MG63 (cell line): ENCODE data around the gene FAM98B. TPM values are rescaled to one million over a fixed set of nuclear protein-coding genes. Genes with fewer than 3 reads are reported as not detected.

ENCODE experiments used
- DNase-seq: peaks from one replicate; pipeline ENCODE4 v3.0.0-alpha.2; 2020
- H3K27me3 ChIP-seq: fragments of 250-450 bp; sonication (Bioruptor Pico); 2 replicates; pipeline ENCODE4 v1.5.1; 2020; ENCODE audit warnings: mild to moderate bottlenecking, moderate library complexity
- H3K36me3 ChIP-seq: fragments of 250-450 bp; sonication (Bioruptor Pico); 2 replicates; pipeline ENCODE4 v1.5.1; 2020; ENCODE audit warnings: mild to moderate bottlenecking, moderate library complexity
- H3K4me3 ChIP-seq: fragments of 250-450 bp; sonication (Bioruptor Pico); 2 replicates; pipeline ENCODE4 v1.5.1; 2020; ENCODE audit warnings: mild to moderate bottlenecking, moderate library complexity
- H3K9me3 ChIP-seq: fragments of 250-450 bp; sonication (Bioruptor Pico); 2 replicates; pipeline ENCODE4 v1.5.1; 2020; ENCODE audit warnings: mild to moderate bottlenecking, moderate library complexity
- total RNA-seq: library from RNA; depleted of rRNA; stranded (reverse); fragments of >200 nt; shearing (Covaris generic); gene quantifications from 2 replicates; pipeline ENCODE4 v1.2.3, GENCODE V29; 2014; ENCODE audit warnings: low replicate concordance

Gene FAM98B
- total RNA-seq, 1 experiment from 2014 or later = 2.2 TPM

DNA sequence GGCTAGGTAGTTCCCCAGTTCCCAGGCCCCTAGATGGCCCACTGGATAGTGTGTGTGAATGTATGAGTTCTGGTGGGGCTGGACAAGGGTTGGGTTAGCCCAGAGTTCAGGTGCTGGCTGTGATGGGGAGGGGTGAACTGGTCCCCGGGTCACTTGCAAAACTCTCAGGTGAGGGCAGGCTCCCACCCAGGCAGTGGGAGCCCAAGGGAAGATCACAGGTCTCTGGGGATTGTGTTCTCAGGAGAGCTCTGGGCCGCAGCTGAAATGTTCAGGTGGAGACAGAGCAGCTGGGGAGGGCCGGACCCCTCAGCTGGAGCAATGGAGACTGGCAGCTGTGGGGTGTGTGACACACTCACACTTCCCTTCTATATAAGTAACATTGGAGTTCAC is 12.8 kb upstream of the FAM98B start:
- peaks cover 7% of the 10 kb centered on the region; the same call in 1 of the 2 replicates for H3K27me3 ChIP-seq
- no peak overlapping the region for H3K4me3 ChIP-seq
- H3K36me3 ChIP-seq = no peaks in the 10 kb centered on the region
- H3K9me3 ChIP-seq = no peaks in the 10 kb centered on the region
- no peak for DNase-seq

DNA sequence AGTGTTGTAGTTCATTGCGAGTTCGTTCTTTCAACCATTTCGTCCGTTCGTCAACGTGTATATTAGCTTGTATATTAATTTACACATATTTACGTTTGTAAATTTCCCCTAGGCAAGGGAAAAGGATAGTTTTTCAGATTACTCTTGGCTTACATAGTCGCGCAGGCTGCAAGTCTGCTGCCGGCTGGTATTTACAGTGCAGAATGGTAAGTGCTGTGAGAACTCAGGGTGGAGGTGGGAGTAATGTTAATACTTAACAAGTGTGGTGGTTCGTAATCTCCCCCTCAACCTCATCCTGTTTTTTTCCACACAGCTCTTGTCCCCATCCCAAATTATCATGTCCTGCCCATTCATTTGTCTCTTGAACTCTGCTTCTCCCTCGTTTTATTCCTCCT is 766 bp downstream of the FAM98B start:
- Histone ChIP-seq H3K36me3 (peaks cover 2% of the 10 kb centered on the region; the same call in 1 of the 2 replicates), H3K27me3 (peaks cover 6% of the 10 kb centered on the region)
- DNase-seq = no peak

DNA sequence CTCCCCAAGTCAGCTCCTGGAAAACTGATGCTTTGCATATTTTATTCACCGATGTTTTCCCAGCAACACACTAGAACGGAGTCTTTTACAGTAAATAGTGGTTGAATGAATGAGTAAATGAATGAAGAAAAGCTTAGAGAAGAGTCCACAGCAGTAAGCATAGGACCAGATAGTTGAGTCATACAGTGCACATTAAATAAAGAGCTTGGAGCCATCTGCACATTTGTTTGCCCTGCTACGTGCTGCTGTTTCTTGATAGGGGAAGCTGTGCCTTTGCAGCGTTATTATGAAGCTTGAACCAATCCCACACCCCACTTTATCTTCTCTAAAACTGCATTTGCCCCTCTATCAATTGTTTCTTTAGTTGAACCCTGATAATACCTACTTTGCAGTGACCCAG is 1.2 kb downstream of the FAM98B start:
- H3K9me3 ChIP-seq = no peaks in the 10 kb centered on the region
- H3K36me3 ChIP-seq = peaks cover 2% of the 10 kb centered on the region; the same call in 1 of the 2 replicates
- peak overlapping the region; percentile 92 for H3K4me3 ChIP-seq
- no peak for DNase-seq
- H3K27me3 ChIP-seq = peaks cover 6% of the 10 kb centered on the region

More for the DNA sequence above, 766 bp downstream of the FAM98B start:
- Histone ChIP-seq H3K9me3 (no peaks in the 10 kb centered on the region), H3K4me3 (peak overlapping the region; percentile 92)

DNA sequence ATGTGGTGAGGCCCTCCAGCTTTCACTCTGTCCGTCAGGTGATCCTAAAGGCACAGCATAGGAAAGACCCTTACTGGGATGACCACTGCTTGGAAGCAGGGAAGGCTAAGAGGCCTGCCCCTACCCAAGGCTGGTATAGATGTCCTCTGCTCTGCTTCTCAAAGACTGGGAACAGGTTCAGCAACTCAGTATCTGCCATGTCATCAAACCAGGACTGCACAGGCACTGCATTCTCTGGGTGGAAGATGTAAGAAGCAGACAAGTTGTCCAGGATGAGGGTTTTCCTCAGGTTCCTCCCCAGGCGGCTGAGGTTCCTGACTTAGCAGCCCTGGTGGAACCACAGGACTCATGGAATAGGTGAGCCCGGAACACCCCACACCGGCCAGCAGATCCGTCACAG is 4.7 kb downstream of the FAM98B start:
- Histone ChIP-seq H3K4me3 (no peak overlapping the region), H3K9me3 (no peaks in the 10 kb centered on the region), H3K36me3 (peaks cover 2% of the 10 kb centered on the region; the same call in 1 of the 2 replicates), H3K27me3 (no peaks in the 10 kb centered on the region)
- DNase-seq = no peak

DNA sequence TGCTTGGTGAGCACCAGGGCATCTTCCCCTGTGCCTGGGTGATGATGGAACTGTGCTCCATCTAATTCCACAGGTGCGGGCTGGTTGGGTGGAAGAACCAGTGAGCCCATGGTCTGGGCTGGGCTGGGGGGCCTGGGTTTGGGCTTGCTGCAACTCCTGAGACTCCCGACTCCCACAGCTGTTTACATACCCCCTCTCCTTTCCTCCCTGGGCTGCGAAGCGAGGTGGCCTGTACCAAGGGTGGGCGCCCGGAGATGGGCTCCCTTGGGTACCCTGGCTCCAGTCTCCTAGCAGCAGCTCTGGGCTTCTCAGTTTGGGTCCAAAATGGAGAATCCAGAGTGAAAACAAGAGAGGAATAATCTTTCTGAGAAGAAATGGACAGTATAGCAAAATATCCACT is 5.6 kb downstream of the FAM98B start:
- Histone ChIP-seq H3K4me3 (no peak overlapping the region), H3K9me3 (no peaks in the 10 kb centered on the region), H3K36me3 (peaks cover 2% of the 10 kb centered on the region; the same call in 1 of the 2 replicates), H3K27me3 (no peaks in the 10 kb centered on the region)
- no peak for DNase-seq

DNA sequence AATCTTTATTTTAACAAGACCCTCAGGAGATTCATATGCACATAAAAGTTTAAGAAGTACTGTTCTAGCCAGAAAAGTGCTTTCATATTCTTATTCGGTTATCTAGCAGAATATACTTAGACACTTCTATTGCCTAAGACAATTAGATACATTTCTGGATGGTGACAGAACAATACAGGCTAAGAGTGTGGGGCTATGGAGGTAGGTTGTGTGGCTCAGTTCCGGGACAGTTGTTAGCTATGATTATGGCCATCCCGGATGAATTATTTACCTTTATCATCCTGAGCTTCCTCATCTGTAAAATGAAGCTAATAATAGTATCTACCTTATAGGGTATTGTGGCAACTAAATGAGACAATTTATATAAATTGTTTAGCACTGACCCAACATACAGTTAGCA is 6.6 kb downstream of the FAM98B start:
- Histone ChIP-seq H3K36me3 (peaks cover 2% of the 10 kb centered on the region; the same call in 1 of the 2 replicates), H3K4me3 (no peak overlapping the region), H3K27me3 (no peaks in the 10 kb centered on the region), H3K9me3 (no peaks in the 10 kb centered on the region)
- no peak for DNase-seq

DNA sequence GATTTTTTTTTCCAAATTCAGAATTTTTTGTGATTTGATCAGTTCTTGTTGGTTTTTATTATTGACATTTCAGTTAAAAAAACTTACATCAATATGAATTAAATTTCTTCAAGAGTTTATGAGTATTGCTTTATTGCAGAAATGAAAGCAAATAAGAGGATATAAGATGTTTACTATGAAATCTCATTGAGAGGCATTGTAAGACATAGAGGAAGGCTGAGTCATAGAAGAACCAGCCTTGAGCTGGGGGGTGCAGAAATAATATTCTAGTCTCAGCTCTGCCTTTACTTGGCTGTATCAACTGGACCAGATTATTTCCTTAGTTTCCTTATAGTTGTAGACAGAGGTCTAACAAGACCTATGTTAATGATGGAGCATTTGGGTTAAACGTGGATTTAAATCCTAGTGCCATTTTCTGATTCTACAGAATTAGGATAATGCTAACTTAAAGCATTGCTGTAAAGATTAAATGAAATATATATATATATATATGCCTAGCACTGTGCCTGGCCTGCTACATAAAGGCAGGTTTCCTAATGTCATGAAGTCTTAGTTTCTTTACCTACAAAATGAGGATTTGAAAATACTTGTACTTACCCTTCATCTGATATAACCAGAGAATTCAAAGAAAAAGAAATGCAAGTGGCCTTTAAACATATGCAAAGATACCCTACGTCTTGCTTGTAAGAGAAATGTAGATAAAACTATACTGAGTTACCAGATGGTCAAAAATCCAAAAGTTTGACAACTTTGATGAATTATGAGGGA is 7.3 kb downstream of the FAM98B start:
- Histone ChIP-seq H3K36me3 (peaks cover 2% of the 10 kb centered on the region; the same call in 1 of the 2 replicates), H3K27me3 (no peaks in the 10 kb centered on the region), H3K4me3 (no peak overlapping the region), H3K9me3 (no peaks in the 10 kb centered on the region)
- DNase-seq = no peak

DNA sequence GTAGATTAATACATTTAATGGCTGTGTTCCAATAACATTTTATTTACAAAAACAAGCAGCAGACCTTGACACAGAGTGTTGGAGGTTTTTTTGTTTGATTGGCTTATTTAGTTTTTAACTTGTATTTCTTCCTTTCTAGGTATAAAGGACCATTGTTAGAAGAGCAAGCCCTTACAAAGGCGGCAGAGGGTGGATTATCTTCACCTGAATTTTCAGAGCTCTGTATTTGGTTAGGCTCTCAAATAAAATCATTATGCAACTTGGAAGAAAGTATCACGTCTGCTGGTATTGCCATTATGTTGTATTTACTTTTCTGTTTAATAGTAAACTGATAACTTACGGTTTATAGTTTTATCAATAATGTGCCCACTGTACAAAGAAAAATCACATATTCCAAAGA is 10.0 kb downstream of the FAM98B start:
- Histone ChIP-seq H3K4me3 (no peak overlapping the region), H3K27me3 (no peaks in the 10 kb centered on the region), H3K36me3 (peaks cover 8% of the 10 kb centered on the region; the same call in 1 of the 2 replicates), H3K9me3 (no peaks in the 10 kb centered on the region)
- no peak for DNase-seq

DNA sequence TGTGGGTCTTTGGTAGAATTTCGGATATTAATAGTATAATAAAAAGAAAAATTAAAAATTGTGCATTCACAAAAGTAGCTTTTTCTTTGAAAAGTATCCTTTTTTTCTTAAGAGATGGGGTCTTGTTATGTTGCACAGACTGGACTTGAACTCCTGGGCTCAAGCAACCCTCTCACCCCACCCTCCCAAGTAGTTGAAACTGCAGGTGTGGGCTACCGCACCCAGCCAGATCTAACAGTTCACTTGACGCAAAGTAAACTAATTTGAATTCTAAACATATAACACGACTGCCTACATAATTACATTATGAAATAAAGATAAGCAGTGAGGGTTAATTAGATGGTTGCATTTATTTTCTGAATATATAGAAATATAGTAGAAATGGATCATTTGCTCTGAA is 10.7 kb downstream of the FAM98B start:
- Histone ChIP-seq H3K27me3 (no peaks in the 10 kb centered on the region), H3K36me3 (peaks cover 8% of the 10 kb centered on the region; the same call in 1 of the 2 replicates), H3K4me3 (no peak overlapping the region), H3K9me3 (no peaks in the 10 kb centered on the region)
- DNase-seq = no peak

DNA sequence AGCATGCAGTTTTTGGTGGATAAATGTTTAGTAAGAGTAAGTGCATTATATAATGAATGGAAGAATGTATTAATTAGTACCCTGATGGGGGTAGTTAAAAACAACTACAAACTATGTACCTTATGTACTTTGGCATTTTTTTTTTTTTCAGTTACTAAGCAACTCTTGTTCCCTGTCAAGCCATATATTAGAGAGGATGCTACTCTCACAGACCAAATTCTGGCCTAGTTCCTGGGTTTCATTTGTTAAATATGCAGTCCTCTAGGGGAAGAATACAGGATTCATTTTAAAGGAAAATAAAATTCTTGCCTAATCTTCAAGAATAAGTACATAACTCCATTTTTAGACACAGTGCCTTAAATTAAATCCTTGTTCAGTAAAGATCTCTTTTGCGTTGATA is 16.9 kb downstream of the FAM98B start:
- DNase-seq = no peak
- Histone ChIP-seq H3K27me3 (no peaks in the 10 kb centered on the region), H3K36me3 (peaks cover 26% of the 10 kb centered on the region), H3K9me3 (no peaks in the 10 kb centered on the region), H3K4me3 (no peak overlapping the region)

DNA sequence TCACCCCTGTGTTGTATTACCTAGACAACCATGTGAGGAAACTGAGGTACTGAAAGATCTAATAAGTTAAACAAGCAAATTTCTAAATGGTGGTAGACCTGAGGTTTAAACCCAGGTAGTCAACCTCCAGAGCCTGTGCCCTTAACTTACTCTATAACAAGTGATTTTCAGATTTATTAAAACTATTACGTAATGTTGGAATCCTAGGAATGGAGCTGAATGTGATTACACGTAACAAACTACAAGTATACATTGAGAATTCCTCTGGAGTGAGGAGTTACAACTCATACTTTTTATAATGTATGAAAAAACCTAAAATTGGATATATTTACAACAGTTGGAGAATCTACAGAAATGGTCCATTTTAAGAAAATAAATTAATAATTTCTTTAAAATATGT is 18.0 kb downstream of the FAM98B start:
- no peaks in the 10 kb centered on the region for H3K9me3 ChIP-seq
- H3K36me3 ChIP-seq = peaks cover 27% of the 10 kb centered on the region
- no peak overlapping the region for H3K4me3 ChIP-seq
- no peaks in the 10 kb centered on the region for H3K27me3 ChIP-seq
- DNase-seq = no peak

DNA sequence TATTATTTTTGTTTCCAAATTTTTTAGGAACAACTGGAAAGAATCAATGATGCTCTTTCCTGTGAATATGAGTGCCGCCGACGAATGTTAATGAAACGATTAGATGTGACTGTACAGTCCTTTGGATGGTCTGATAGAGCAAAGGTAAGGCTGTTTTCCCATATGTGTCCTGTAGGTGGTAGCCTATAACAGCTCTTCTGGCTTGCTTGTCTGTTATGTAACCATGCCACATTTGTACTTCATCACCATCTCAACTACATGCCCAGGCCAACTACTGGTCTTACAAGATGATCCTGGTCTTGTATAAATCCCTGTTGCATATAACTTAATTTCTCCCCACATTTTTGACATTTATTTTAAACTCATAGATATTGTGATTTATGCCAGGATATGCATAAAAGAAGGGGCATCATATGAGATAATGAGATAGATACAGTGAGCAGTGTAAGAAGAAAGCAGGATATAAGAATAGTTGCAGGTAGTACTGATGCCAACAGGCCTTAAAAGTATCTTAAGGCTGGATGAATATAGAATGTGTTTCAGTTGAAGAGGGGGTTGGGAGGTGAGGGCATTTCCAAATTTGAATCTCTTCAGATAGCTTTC is 20.3 kb downstream of the FAM98B start:
- Histone ChIP-seq H3K4me3 (no peak overlapping the region), H3K36me3 (peaks cover 22% of the 10 kb centered on the region), H3K27me3 (no peaks in the 10 kb centered on the region), H3K9me3 (no peaks in the 10 kb centered on the region)
- no peak for DNase-seq

DNA sequence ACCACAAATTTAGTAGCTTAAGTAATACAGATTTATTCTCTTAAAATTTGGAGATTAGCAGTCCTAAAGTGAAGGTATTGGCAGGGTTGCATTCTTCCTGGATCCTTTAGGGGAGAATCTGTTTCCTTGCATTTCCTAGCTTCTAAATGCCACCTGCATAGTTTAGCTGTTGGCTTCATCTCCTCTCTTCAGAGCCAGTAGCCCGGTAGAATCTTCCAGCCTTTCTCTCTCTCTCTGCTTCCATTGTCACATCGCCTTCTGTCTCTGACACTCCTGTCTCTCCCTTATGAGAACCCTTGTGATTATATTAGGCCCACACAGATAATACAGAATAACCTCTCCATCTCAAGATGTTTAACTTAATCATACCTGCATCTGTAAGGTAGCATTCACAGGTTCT is 21.4 kb downstream of the FAM98B start:
- H3K36me3 ChIP-seq = peaks cover 22% of the 10 kb centered on the region
- no peak for DNase-seq
- H3K4me3 ChIP-seq = no peak overlapping the region
- no peaks in the 10 kb centered on the region for H3K27me3 ChIP-seq
- no peaks in the 10 kb centered on the region for H3K9me3 ChIP-seq

DNA sequence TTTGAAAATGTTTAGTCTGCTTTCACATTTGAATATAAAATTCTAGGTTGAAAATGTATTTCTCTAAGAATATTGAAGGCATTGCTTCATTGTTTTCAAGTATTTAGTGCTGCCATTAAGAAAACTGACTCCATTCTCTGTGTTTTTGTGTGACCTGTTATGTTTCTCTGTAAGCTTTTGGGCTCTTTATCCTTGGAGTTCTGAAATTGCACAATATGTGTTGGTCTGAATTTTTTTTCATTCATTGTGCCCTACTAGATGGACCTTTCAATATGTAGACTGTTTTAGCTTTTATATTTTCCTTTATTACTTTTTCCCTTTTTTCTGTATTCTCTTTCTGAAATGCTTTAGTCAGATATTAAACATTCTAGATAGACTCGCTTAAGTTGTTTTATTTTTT is 22.2 kb downstream of the FAM98B start:
- Histone ChIP-seq H3K36me3 (peaks cover 22% of the 10 kb centered on the region), H3K4me3 (no peak overlapping the region), H3K9me3 (no peaks in the 10 kb centered on the region), H3K27me3 (no peaks in the 10 kb centered on the region)
- no peak for DNase-seq

DNA sequence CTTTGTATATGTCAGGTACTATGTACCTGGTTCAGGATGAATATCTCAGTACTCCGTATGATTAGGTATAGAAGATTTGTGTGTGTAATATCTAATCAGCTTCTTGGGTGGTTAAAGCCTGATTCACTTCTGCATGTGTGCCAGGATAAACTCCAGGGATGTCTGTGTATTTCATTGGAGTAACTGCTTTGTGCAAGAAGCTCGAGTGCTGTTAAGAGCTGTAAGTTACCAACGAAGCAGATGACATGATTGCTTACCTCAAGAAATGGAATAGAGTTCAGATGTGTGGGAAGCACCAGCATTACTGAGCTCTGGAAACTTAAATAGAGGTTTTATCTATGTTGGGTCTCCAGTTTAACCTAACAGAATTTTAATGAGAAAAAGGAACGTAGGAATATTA is 23.7 kb downstream of the FAM98B start:
- Histone ChIP-seq H3K9me3 (no peaks in the 10 kb centered on the region), H3K4me3 (no peak overlapping the region), H3K27me3 (no peaks in the 10 kb centered on the region), H3K36me3 (peaks cover 23% of the 10 kb centered on the region)
- DNase-seq = no peak

DNA sequence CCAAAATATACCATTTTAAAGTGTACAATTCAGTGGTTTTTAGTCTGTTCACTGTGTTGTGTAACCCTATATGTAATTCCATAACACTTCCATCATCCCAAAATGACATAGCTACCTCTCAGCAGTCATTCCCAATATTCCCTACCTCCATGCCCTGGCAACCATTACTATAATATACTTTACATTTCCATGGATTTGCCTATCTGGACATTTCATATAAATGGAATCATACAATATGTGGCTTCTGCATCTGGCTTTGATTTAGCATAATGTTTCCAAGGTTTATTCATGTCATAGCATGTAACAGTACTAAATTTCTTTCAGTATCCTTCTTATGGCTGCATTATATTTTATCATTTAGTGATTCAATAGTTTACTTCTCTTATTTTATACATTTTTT is 25.3 kb downstream of the FAM98B start:
- H3K27me3 ChIP-seq = no peaks in the 10 kb centered on the region
- no peak overlapping the region for H3K4me3 ChIP-seq
- H3K36me3 ChIP-seq = peaks cover 18% of the 10 kb centered on the region
- no peak for DNase-seq
- no peaks in the 10 kb centered on the region for H3K9me3 ChIP-seq

DNA sequence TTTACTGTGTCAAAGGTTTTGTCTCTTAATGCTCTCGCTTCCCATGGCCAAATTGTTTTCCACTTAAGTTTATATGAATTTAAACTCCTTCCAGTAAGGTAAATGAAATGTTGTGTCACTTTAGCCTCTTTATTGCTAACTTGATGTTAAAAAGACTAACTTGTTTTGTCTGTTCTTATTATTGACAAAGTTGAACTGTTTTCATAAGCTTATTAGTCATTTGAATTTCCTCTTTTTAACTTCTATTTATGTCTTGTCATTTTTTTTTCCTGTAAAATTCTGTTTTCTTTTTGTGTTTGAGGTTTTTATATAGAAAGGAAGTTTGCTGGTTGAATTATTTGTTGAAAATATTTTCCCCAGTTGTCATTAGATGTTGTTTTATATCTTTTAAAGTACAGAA is 25.8 kb downstream of the FAM98B start:
- Histone ChIP-seq H3K36me3 (peaks cover 13% of the 10 kb centered on the region), H3K4me3 (no peak overlapping the region), H3K27me3 (no peaks in the 10 kb centered on the region), H3K9me3 (no peaks in the 10 kb centered on the region)
- no peak for DNase-seq

DNA sequence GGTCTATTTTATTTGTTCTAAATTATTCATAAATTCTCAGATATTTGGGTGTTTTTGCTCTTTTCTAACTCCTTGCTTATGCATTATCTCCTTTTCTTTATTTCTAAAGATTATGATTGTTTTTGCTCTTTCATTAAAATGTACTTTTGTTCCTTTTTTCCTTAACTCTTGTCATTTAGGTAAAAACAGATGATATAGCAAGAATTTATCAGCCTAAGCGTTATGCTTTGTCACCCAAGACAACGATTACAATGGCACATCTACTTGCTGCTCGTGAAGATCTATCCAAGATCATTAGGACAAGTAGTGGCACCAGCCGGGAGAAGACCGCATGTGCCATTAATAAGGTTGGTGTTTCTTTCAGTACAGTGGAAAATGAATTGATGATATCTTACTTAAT is 27.2 kb downstream of the FAM98B start:
- no peak overlapping the region for H3K4me3 ChIP-seq
- peaks cover 6% of the 10 kb centered on the region for H3K36me3 ChIP-seq

More for the DNA sequence above, 27.2 kb downstream of the FAM98B start:
- Histone ChIP-seq H3K27me3 (no peaks in the 10 kb centered on the region), H3K9me3 (no peaks in the 10 kb centered on the region)
- no peak for DNase-seq
